ENCODE data around the gene CERS6. TPM values are rescaled to one million over a fixed set of nuclear protein-coding genes. Genes with fewer than 3 reads are reported as not detected.

The CERS6 gene
- total RNA-seq, 4 donors from 2014 or later = 42.3 to 62.1 (median 50.6) TPM

GRCh38 chr2:168821577-168821976 is 365.5 kb downstream of the CERS6 start:
- intact Hi-C loops (cut with DNase I; ENCODE audit: low total_unique reads) (no loop called here), in situ Hi-C loops (cut with MboI; ENCODE audit: low pct_ligation_motif_present in 1 of 4, low pct_unique_long_range_greater_than_20kb in 1 of 4, low sequenced_read_pairs in 3 of 4) (no loop called here)
- no peaks in the 10 kb centered on the region for H3K4me1 ChIP-seq
- TF ChIP-seq POLR2A (IDR thresholded peaks at IDR 0.05) (no peak), POLR2AphosphoS5 (IDR thresholded peaks at IDR 0.05) (no peak), CTCF (IDR thresholded peaks at IDR 0.05) (no peak), EP300 (IDR thresholded peaks at IDR 0.05; ENCODE audit: low read depth) (no peak)
- H3K27me3 ChIP-seq = no peaks in the 10 kb centered on the region
- no peak for DNase-seq
- WGBS, 2 donors (ENCODE audit: low coverage in 1 of 2) = 89 to 91% methylated on average over 6 to 8 of the region's 8 CpGs
- H3K27ac ChIP-seq = no peak overlapping the region
- no peaks in the 10 kb centered on the region for H3K9me3 ChIP-seq
- H3K4me3 ChIP-seq = no peak overlapping the region
- H3K36me3 ChIP-seq = no peaks in the 10 kb centered on the region

GRCh38 chr2:168821992-168822391 is 365.9 kb downstream of the CERS6 start:
- 57 to 100% methylated on average over 1 of the region's 1 CpG for WGBS, 2 donors (ENCODE audit: low coverage in 1 of 2)
- in situ Hi-C loops (cut with MboI; ENCODE audit: low pct_ligation_motif_present in 1 of 4, low pct_unique_long_range_greater_than_20kb in 1 of 4, low sequenced_read_pairs in 3 of 4) (no loop called here), intact Hi-C loops (cut with DNase I; ENCODE audit: low total_unique reads) (no loop called here)
- H3K4me1 ChIP-seq = no peaks in the 10 kb centered on the region
- TF ChIP-seq POLR2AphosphoS5 (IDR thresholded peaks at IDR 0.05) (no peak), CTCF (IDR thresholded peaks at IDR 0.05) (no peak), POLR2A (IDR thresholded peaks at IDR 0.05) (no peak), EP300 (IDR thresholded peaks at IDR 0.05; ENCODE audit: low read depth) (no peak)
- H3K36me3 ChIP-seq = no peaks in the 10 kb centered on the region
- no peaks in the 10 kb centered on the region for H3K27me3 ChIP-seq
- no peak overlapping the region for H3K4me3 ChIP-seq
- H3K9me3 ChIP-seq = no peaks in the 10 kb centered on the region
- DNase-seq = no peak
- no peak overlapping the region for H3K27ac ChIP-seq

Small RNAs within 50 kb of the gene (small RNA-seq; reads per million reads assigned to genes)
- 0 to 0.28 (median 0) reads per million in 4 donors for gene MIR4774
- 0 reads per million in 4 donors for gene RN7SL813P
- 0 reads per million in 4 donors for gene RNU6-766P

Other genes with a start within 250 kb of the CERS6 start
- 10 to 100 TPM; 30.6 to 46.1 (median 36.7) TPM for gene STK39, start 208.7 kb upstream of the CERS6 start, total RNA-seq

Measured in transverse colon (tissue), 4 donors.